ENCODE data around the gene RHEBL1.

The RHEBL1 gene

GRCh38 chr12:49022558-49023178 lies 47.1 kb downstream of the RHEBL1 start:
- DNase-seq (ENCODE audit: low read depth in 2 of 3, low spot score in 2 of 3) = no peak

GRCh38 chr12:49021292-49021915 lies 48.4 kb downstream of the RHEBL1 start:
- DNase-seq (ENCODE audit: low read depth in 2 of 3, low spot score in 2 of 3) = no peak

GRCh38 chr12:49020441-49020840 lies 49.3 kb downstream of the RHEBL1 start:
- DNase-seq (ENCODE audit: low read depth in 2 of 3, low spot score in 2 of 3) = no peak

GRCh38 chr12:49019443-49020324 lies 50.1 kb downstream of the RHEBL1 start:
- no peak for DNase-seq (ENCODE audit: low read depth in 2 of 3, low spot score in 2 of 3)

GRCh38 chr12:49019120-49019430 lies 50.7 kb downstream of the RHEBL1 start:
- DNase-seq (ENCODE audit: low read depth in 2 of 3, low spot score in 2 of 3) = no peak

GRCh38 chr12:49018261-49019119 lies 51.3 kb downstream of the RHEBL1 start, which contains the start of gene PRKAG1:
Gene PRKAG1, minus strand, starts transcription at chr12:49018776. Its CDS starts 36 bp downstream, at chr12:49018740.
- peak; percentile 77 to 92 (median 89) for DNase-seq (ENCODE audit: low read depth in 2 of 3, low spot score in 2 of 3)

GRCh38 chr12:49017891-49018260 lies 51.9 kb downstream of the RHEBL1 start:
- DNase-seq (ENCODE audit: low read depth in 2 of 3, low spot score in 2 of 3) = no peak

GRCh38 chr12:49015196-49015595 lies 54.6 kb downstream of the RHEBL1 start:
- no peak for DNase-seq (ENCODE audit: low read depth in 2 of 3, low spot score in 2 of 3)
